HL-60 (cell line): ENCODE data around the gene CD22.
A peak's percentile ranks its signal among the peaks of the same experiment; 100 is the strongest.
"Not testable (repeated sequence)": the region's sequence is repeated elsewhere in the genome, so short reads cannot be mapped to it uniquely, and the experiment has no call there.

ENCODE experiments used
- DNase-seq, 2 experiments: peaks; one replicate each; pipeline ENCODE4 v3.0.0-alpha.2; 2010 to 2020; ENCODE audit warnings: low read depth in 1 of 2, low spot score in 1 of 2
- H3K27ac ChIP-seq: fragments of 250-450 bp; sonication (Bioruptor Pico); replicated peaks from 2 replicates; pipeline ENCODE4 v1.5.1; 2020; ENCODE audit warnings: mild to moderate bottlenecking, moderate library complexity
- H3K27me3 ChIP-seq: fragments of 250-450 bp; sonication (Bioruptor Pico); 2 replicates; pipeline ENCODE4 v1.5.1; 2021; ENCODE audit warnings: mild to moderate bottlenecking, moderate library complexity; ENCODE audit not compliant: insufficient read depth, poor library complexity, severe bottlenecking
- H3K4me3 ChIP-seq: replicated peaks from 2 replicates; pipeline ENCODE4 v1.5.1; 2011; ENCODE audit warnings: mild to moderate bottlenecking, control low read depth, low read length; ENCODE audit not compliant: insufficient read depth
- CTCF ChIP-seq: IDR thresholded peaks from one replicate; pipeline ENCODE4 v1.5.1; 2011; ENCODE audit warnings: low read length, control low read depth, inconsistent platforms; ENCODE audit not compliant: insufficient read depth
- GABPA ChIP-seq: IDR thresholded peaks from 2 replicates; pipeline ENCODE4 v1.6.1; 2012; ENCODE audit warnings: low read depth
- POLR2AphosphoS5 ChIP-seq: IDR thresholded peaks from 2 replicates; pipeline ENCODE4 v1.6.1; 2012; ENCODE audit warnings: low read depth
- SPI1 ChIP-seq: IDR thresholded peaks from 2 replicates; pipeline ENCODE4 v1.6.1; 2012; ENCODE audit warnings: low read depth, mild to moderate bottlenecking, borderline replicate concordance
- TF ChIP-seq, protein P1 (sequence below): IDR thresholded peaks from 2 replicates; pipeline ENCODE4 v1.6.1; 2012; ENCODE audit warnings: low read depth; ENCODE audit not compliant: insufficient replicate concordance

The CD22 gene

GRCh38 chr19:35284153-35285094 lies 44.6 kb upstream of the CD22 start:
- no peak for DNase-seq
- Histone ChIP-seq H3K27me3 (peaks cover 2% of the 10 kb centered on the region), H3K27ac (no peak overlapping the region), H3K4me3 (no peak overlapping the region)
- no peak for TF ChIP-seq GABPA
- TF ChIP-seq SPI1: peak; percentile 37; the same call in 1 of the 2 replicates

DNA sequence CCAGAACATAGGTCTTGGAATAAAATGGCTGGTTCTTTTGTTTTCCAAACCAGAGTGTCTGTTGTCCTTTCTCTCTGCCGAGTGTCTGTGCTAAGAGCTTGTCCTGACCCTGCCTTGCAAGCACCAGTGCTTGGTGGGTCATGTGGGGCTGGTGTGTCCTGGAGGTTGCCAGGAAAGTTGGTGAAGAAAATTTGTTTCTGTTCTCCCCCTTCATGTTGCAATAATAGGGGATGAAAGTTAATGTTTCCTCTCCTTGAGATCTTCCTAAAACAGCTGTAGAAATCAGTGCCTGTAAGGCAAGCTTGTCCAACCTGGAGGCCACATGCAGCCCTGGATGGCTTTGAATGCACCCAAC lies 43.9 kb upstream of the CD22 start:
- TF ChIP-seq POLR2AphosphoS5 (no peak), SPI1 (no peak), CTCF (no peak), GABPA (no peak)
- TF ChIP-seq, protein P1, sequence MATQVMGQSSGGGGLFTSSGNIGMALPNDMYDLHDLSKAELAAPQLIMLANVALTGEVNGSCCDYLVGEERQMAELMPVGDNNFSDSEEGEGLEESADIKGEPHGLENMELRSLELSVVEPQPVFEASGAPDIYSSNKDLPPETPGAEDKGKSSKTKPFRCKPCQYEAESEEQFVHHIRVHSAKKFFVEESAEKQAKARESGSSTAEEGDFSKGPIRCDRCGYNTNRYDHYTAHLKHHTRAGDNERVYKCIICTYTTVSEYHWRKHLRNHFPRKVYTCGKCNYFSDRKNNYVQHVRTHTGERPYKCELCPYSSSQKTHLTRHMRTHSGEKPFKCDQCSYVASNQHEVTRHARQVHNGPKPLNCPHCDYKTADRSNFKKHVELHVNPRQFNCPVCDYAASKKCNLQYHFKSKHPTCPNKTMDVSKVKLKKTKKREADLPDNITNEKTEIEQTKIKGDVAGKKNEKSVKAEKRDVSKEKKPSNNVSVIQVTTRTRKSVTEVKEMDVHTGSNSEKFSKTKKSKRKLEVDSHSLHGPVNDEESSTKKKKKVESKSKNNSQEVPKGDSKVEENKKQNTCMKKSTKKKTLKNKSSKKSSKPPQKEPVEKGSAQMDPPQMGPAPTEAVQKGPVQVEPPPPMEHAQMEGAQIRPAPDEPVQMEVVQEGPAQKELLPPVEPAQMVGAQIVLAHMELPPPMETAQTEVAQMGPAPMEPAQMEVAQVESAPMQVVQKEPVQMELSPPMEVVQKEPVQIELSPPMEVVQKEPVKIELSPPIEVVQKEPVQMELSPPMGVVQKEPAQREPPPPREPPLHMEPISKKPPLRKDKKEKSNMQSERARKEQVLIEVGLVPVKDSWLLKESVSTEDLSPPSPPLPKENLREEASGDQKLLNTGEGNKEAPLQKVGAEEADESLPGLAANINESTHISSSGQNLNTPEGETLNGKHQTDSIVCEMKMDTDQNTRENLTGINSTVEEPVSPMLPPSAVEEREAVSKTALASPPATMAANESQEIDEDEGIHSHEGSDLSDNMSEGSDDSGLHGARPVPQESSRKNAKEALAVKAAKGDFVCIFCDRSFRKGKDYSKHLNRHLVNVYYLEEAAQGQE: no peak
- no peak for DNase-seq
- Histone ChIP-seq H3K27me3 (peaks cover 2% of the 10 kb centered on the region), H3K27ac (no peak overlapping the region), H3K4me3 (no peak overlapping the region)

GRCh38 chr19:35285465-35285864 lies 43.5 kb upstream of the CD22 start:
- H3K4me3 ChIP-seq, DNase-seq, H3K27me3 ChIP-seq, H3K27ac ChIP-seq: not testable (repeated sequence)

DNA sequence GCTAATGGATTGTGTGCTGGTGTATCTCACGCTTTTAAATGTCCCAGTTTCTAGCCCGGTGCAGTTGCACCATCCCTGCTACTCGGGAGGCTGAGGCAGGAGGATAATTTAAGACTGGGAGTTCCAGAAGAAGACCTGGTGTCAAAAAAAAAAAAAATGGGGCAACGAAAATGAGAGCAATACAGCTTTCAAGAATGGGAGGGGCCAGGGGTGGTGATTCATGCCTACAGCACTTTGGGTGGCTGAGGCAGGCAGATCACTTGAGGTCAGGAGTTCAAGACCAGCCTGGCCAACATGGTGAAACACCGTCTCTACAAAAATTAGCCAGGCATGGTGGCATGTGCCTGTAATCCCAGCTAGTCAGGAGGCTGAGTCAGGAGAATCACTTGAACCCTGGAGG lies 42.9 kb upstream of the CD22 start:
- not testable (repeated sequence) for H3K4me3 ChIP-seq, H3K27me3 ChIP-seq, H3K27ac ChIP-seq, DNase-seq

GRCh38 chr19:35287713-35288112 lies 41.3 kb upstream of the CD22 start:
- H3K27me3 ChIP-seq: peaks cover 2% of the 10 kb centered on the region
- no peak overlapping the region for H3K4me3 ChIP-seq
- no peak for TF ChIP-seq SPI1
- no peak for TF ChIP-seq GABPA
- TF ChIP-seq CTCF: no peak
- TF ChIP-seq POLR2AphosphoS5: no peak
- TF ChIP-seq, protein P1: no peak
- no peak overlapping the region for H3K27ac ChIP-seq
- no peak for DNase-seq
